Measurements from ENCODE around the gene CTCFL. TPM values are rescaled to one million over a fixed set of nuclear protein-coding genes. Genes with fewer than 3 reads are reported as not detected.
"Not testable (repeated sequence)": the region's sequence is repeated elsewhere in the genome, so short reads cannot be mapped to it uniquely, and the experiment has no call there.

The CTCFL gene
- total and polyA plus RNA-seq, 2 of the 13 experiments (the other 11 are each of a cell fraction or from before 2014, with no cell fraction given): 0.04 TPM; not detected in 1

GRCh38 chr20:57472474-57472873 lies 52.5 kb downstream of the CTCFL start:
- H3K4me3 ChIP-seq (replicated peaks in 1 of 3; ENCODE audit: insufficient read depth in 1 of 3, low read depth in 2 of 3, low read length in 3 of 3); intact Hi-C loops (cut with micrococcal nuclease; ENCODE audit: unreplicated experiment); H3K36me3 ChIP-seq (replicated peaks in 1 of 2; ENCODE audit: control insufficient read depth in 1 of 2, insufficient read depth in 2 of 2, low read length in 2 of 2); H3K79me2 ChIP-seq (ENCODE audit: insufficient read depth, low read length); DNase-seq (ENCODE audit: low spot score); POLR2A ChIA-PET; H4K20me1 ChIP-seq (ENCODE audit: insufficient read depth, low read length); CTCF ChIA-PET (ENCODE audit: low intra/inter-chr PET ratio, low total read pairs); ATAC-seq; H3K27ac ChIP-seq (ENCODE audit: extremely low read length, insufficient read depth, low read length); BruUV-seq (replicated peaks); H3K4me1 ChIP-seq (ENCODE audit: insufficient read depth, low read length); H2AFZ ChIP-seq (ENCODE audit: low read length); H3K4me2 ChIP-seq (ENCODE audit: low read depth, low read length); in situ Hi-C loops (cut with HindIII; ENCODE audit: extremely low pct_ligation_motif_present, low pct_unique_long_range_greater_than_20kb); FAIRE-seq; H3K9me3 ChIP-seq (ENCODE audit: low read length); H3K9ac ChIP-seq (ENCODE audit: insufficient read depth, low read depth, low read length): not testable (repeated sequence)
- TF ChIP-seq SAFB2 (CRISPR knock-in tag; IDR thresholded peaks at IDR 0.05; ENCODE audit: borderline replicate concordance, low read depth): 0 out of 2 replicates have a peak, but pooled peaks have one; percentile 39
- H3K27me3 ChIP-seq (ENCODE audit: control insufficient read depth in 1 of 2, insufficient read depth in 2 of 2, low read length in 2 of 2): peaks cover 10 to 86% of the 10 kb centered on the region in 2 experiments
- WGBS (ENCODE audit: low lambda C conversion rate): 62% methylated on average over 5 of the region's 5 CpGs

- ATAC-seq (no peak), DNase-seq (ENCODE audit: low spot score) (no peak), FAIRE-seq (no peak)
- Histone ChIP-seq H3K4me3 (replicated peaks in 1 of 3; ENCODE audit: insufficient read depth in 1 of 3, low read depth in 2 of 3, low read length in 3 of 3) (no peak overlapping the region), H2AFZ (ENCODE audit: low read length) (no peak overlapping the region), H3K79me2 (ENCODE audit: insufficient read depth, low read length) (no peaks in the 10 kb centered on the region), H3K27me3 (ENCODE audit: control insufficient read depth in 1 of 2, insufficient read depth in 2 of 2, low read length in 2 of 2) (peaks cover 8 to 85% of the 10 kb centered on the region in 2 experiments), H4K20me1 (ENCODE audit: insufficient read depth, low read length) (no peaks in the 10 kb centered on the region), H3K9ac (ENCODE audit: insufficient read depth, low read depth, low read length) (no peak overlapping the region), H3K36me3 (replicated peaks in 1 of 2; ENCODE audit: control insufficient read depth in 1 of 2, insufficient read depth in 2 of 2, low read length in 2 of 2) (no peaks in the 10 kb centered on the region), H3K4me2 (ENCODE audit: low read depth, low read length) (no peak overlapping the region), H3K4me1 (ENCODE audit: insufficient read depth, low read length) (no peaks in the 10 kb centered on the region), H3K9me3 (ENCODE audit: low read length) (no peaks in the 10 kb centered on the region), H3K27ac (ENCODE audit: extremely low read length, insufficient read depth, low read length) (no peak overlapping the region)
- 19% methylated on average over 12 of the region's 12 CpGs for WGBS (ENCODE audit: low lambda C conversion rate)
- intact Hi-C loops (cut with micrococcal nuclease; ENCODE audit: unreplicated experiment): no loop called here
- in situ Hi-C loops (cut with HindIII; ENCODE audit: extremely low pct_ligation_motif_present, low pct_unique_long_range_greater_than_20kb): no loop called here
- POLR2A ChIA-PET: no interaction called here
- CTCF ChIA-PET (ENCODE audit: low intra/inter-chr PET ratio, low total read pairs): no interaction called here
- BruUV-seq (replicated peaks): no TSS peak
- TF ChIP-seq TAF1 (CRISPR knock-in tag; IDR thresholded peaks at IDR 0.05): no peak
- no peak for TF ChIP-seq HNRNPH1 (optimal IDR thresholded peaks at IDR 0.05; ENCODE audit: low read depth, low read length)
- TF ChIP-seq KIAA2018 (CRISPR knock-in tag; IDR thresholded peaks at IDR 0.05; ENCODE audit: borderline replicate concordance): no peak
Measured at GRCh38 chr20:57471496-57472372, 53.2 kb downstream of the CTCFL start.
